Neuronal stem cell (in vitro differentiated cells): ENCODE results near the gene CHRDL2.

Source experiments
- DNase-seq: peaks from one replicate; pipeline ENCODE4 v3.0.0-alpha.2; 2013; ENCODE audit warnings: low spot score
- H2AFZ ChIP-seq: one replicate; pipeline ENCODE4 v1.6.1; 2013; ENCODE audit warnings: mild to moderate bottlenecking, low read length, inconsistent platforms
- H2AK5ac ChIP-seq: 2 replicates; pipeline ENCODE4 v1.6.1; 2013; ENCODE audit warnings: low read depth, mild to moderate bottlenecking, inconsistent platforms, low read length, moderate library complexity, mixed read lengths
- H2BK120ac ChIP-seq: 2 replicates; pipeline ENCODE4 v1.6.1; 2013; ENCODE audit warnings: low read depth, mild to moderate bottlenecking, inconsistent platforms, low read length, moderate library complexity, mixed read lengths
- H2BK12ac ChIP-seq: one replicate; pipeline ENCODE4 v1.6.1; 2013; ENCODE audit warnings: low read length, inconsistent platforms
- H2BK15ac ChIP-seq: 2 replicates; pipeline ENCODE4 v1.6.1; 2013; ENCODE audit warnings: mild to moderate bottlenecking, low read length, inconsistent platforms, mixed read lengths
- H2BK5ac ChIP-seq: one replicate; pipeline ENCODE4 v1.6.1; 2013; ENCODE audit warnings: inconsistent platforms, mild to moderate bottlenecking, low read length, moderate library complexity
- H3K14ac ChIP-seq: one replicate; pipeline ENCODE4 v1.6.1; 2013; ENCODE audit warnings: low read length, inconsistent platforms
- H3K18ac ChIP-seq: 2 replicates; pipeline ENCODE4 v1.6.1; 2013; ENCODE audit warnings: low read length, inconsistent platforms
- H3K23ac ChIP-seq: 2 replicates; pipeline ENCODE4 v1.6.1; 2013; ENCODE audit warnings: low read depth, mild to moderate bottlenecking, mixed read lengths, low read length, inconsistent platforms; ENCODE audit not compliant: poor library complexity
- H3K27ac ChIP-seq: replicated peaks from 3 replicates; pipeline ENCODE4 v1.5.1; 2013; ENCODE audit warnings: low read length, inconsistent platforms
- H3K27me3 ChIP-seq, 3 experiments: 2 replicates each; pipeline ENCODE4 v1.6.1; 2013; ENCODE audit warnings: low read length in 3 of 3, mild to moderate bottlenecking in 2 of 3, inconsistent platforms in 1 of 3, low read depth in 1 of 3, mixed read lengths in 1 of 3, moderate library complexity in 1 of 3; ENCODE audit not compliant: control insufficient read depth in 3 of 3, insufficient read depth in 3 of 3
- H3K36me3 ChIP-seq, 2 donors: replicated peaks in 1 of 2; 2 replicates each; pipeline ENCODE4 v1.6.1; 2013; ENCODE audit warnings: low read length in 2 of 2; ENCODE audit not compliant: control insufficient read depth in 2 of 2, insufficient read depth in 2 of 2
- H3K4ac ChIP-seq: 2 replicates; pipeline ENCODE4 v1.6.1; 2013; ENCODE audit warnings: inconsistent platforms, mild to moderate bottlenecking, low read length, moderate library complexity
- H3K4me1 ChIP-seq, 2 donors: 1 replicate in 1 of 2; 2 replicates in 1 of 2; pipeline ENCODE4 v1.6.1; 2013; ENCODE audit warnings: low read length in 2 of 2, low read depth in 1 of 2; ENCODE audit not compliant: control insufficient read depth in 2 of 2, insufficient read depth in 1 of 2
- H3K4me2 ChIP-seq: one replicate; pipeline ENCODE4 v1.6.1; 2013; ENCODE audit warnings: mild to moderate bottlenecking, low read length, inconsistent platforms; ENCODE audit not compliant: insufficient read depth, poor library complexity, severe bottlenecking
- H3K4me3 ChIP-seq, 2 donors: 2 replicates each; pipeline ENCODE4 v1.5.1; 2013; ENCODE audit warnings: low read length in 2 of 2, mild to moderate bottlenecking in 2 of 2, inconsistent platforms in 1 of 2, moderate library complexity in 1 of 2
- H3K79me1 ChIP-seq: one replicate; pipeline ENCODE4 v1.6.1; 2013; ENCODE audit warnings: low read depth, mild to moderate bottlenecking, inconsistent platforms, low read length, moderate library complexity
- H3K9ac ChIP-seq: one replicate; pipeline ENCODE4 v1.6.1; 2013; ENCODE audit warnings: mild to moderate bottlenecking, low read depth, low read length, inconsistent platforms; ENCODE audit not compliant: poor library complexity
- H3K9me3 ChIP-seq, 2 donors: replicated peaks in 1 of 2; 2 replicates each; pipeline versions ENCODE3 to v1.6.1; 2013; ENCODE audit warnings: low read length in 2 of 2, mild to moderate bottlenecking in 2 of 2, inconsistent platforms in 1 of 2, low read depth in 1 of 2, mixed read lengths in 1 of 2, moderate library complexity in 1 of 2; ENCODE audit not compliant: control insufficient read depth in 2 of 2, insufficient read depth in 1 of 2
- H4K8ac ChIP-seq: one replicate; pipeline ENCODE4 v1.6.1; 2013; ENCODE audit warnings: low read depth, mild to moderate bottlenecking, inconsistent platforms, low read length, moderate library complexity
- H4K91ac ChIP-seq: one replicate; pipeline ENCODE4 v1.6.1; 2013; ENCODE audit warnings: low read length, low read depth, mild to moderate bottlenecking, inconsistent platforms; ENCODE audit not compliant: poor library complexity
- WGBS, 2 donors: extraction: QIAGEN DNeasy Blood & Tissue Kit; methylation state at CpG; one replicate each; pipeline ENCODE4 v1.1.7; 2013; ENCODE audit warnings: missing lambda C conversion rate in 2 of 2, mixed read lengths in 1 of 2; ENCODE audit not compliant: insufficient read length in 2 of 2, insufficient replicate concordance in 1 of 2; ENCODE audit errors: extremely low coverage in 2 of 2; 5-methylcytosine and 5-hydroxymethylcytosine counted together

CHRDL2 gene

DNA sequence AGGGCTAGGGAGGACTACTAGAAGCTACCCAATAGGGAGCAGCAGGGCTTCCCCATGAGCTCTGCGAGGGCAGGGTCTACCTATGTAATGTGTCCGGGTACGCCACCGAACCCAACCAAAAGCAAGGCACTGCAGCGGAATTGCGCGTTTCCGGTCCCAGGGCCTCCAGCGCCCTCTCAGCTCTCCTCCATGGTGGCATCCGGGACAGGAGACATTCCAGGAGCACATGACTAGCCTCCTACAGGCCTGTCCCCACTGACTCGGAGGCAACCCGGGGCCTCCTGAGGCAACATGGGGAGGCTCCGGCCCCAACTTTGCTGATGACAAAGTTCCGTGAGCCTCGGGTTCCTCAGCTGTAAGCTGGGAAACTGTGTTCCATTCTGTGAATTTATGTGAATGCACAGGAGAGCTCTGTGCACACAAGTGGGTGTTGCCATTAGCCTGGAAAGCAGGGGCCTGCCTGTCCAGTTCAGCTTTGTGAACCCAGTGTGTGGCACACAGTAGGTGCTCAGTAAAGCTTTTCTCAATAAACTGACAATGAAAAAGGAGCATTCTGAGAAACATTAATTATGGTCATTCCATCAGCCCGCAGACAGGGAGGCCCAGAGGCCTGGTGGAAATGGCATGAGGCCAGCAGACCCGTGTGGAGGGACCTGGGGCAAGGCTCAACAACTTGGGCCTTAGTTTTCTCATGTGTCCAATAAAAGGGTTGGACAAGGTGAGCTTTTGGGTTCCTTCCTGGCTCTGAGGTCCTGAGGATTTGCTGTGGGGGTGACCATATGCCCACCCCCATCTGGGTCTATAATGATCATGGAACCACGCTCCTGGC, 50.3 kb downstream of the CHRDL2 start:
- no peak overlapping the region for H4K91ac ChIP-seq
- H3K79me1 ChIP-seq, result no peaks in the 10 kb centered on the region
- peaks cover 0 to 3% of the 10 kb centered on the region in 2 donors for H3K9me3 ChIP-seq
- H4K8ac ChIP-seq, result no peak overlapping the region
- WGBS, 2 donors, result no CpG with 5 or more reads among the region's 18 CpGs
- H3K27ac ChIP-seq, result no peak overlapping the region
- H3K4me3 ChIP-seq, result no peak overlapping the region
- no peak for DNase-seq
- H3K18ac ChIP-seq, result no peak overlapping the region
- no peak overlapping the region for H3K4ac ChIP-seq
- no peak overlapping the region for H2BK120ac ChIP-seq
- H3K23ac ChIP-seq, result no peak overlapping the region
- no peak overlapping the region for H2BK5ac ChIP-seq
- peak overlapping the region; percentile 43 for H2BK12ac ChIP-seq
- no peak overlapping the region for H3K4me2 ChIP-seq
- H2BK15ac ChIP-seq, result no peak overlapping the region
- no peak overlapping the region for H2AFZ ChIP-seq
- no peak overlapping the region for H3K14ac ChIP-seq
- peak overlapping the region; percentile 73 for H2AK5ac ChIP-seq
- H3K4me1 ChIP-seq, result no peaks in the 10 kb centered on the region
- H3K36me3 ChIP-seq, result no peaks in the 10 kb centered on the region
- no peak overlapping the region for H3K9ac ChIP-seq
- H3K27me3 ChIP-seq, result peaks cover 0 to 7% (median 4%) of the 10 kb centered on the region in 3 experiments

GRCh38 chr11:74680035-74680671, 51.1 kb downstream of the CHRDL2 start:
- Histone ChIP-seq H2AFZ (no peak overlapping the region), H2BK15ac (no peak overlapping the region), H3K9ac (peak overlapping the region; percentile 7), H3K79me1 (no peaks in the 10 kb centered on the region), H3K9me3 (no peaks in the 10 kb centered on the region), H3K36me3 (no peaks in the 10 kb centered on the region), H2BK12ac (no peak overlapping the region), H4K91ac (peak overlapping the region; percentile 34), H3K4me3 (no peak overlapping the region), H3K18ac (no peak overlapping the region), H2AK5ac (peak overlapping the region; percentile 73), H3K4me1 (no peaks in the 10 kb centered on the region), H2BK120ac (no peak overlapping the region), H4K8ac (peak overlapping the region; percentile 24), H3K14ac (no peak overlapping the region), H2BK5ac (no peak overlapping the region), H3K27ac (no peak overlapping the region), H3K23ac (no peak overlapping the region), H3K4ac (no peak overlapping the region), H3K27me3 (peaks cover 0 to 7% (median 4%) of the 10 kb centered on the region in 3 experiments), H3K4me2 (no peak overlapping the region)
- no CpG with 5 or more reads among the region's 9 CpGs for WGBS, 2 donors
- no peak for DNase-seq

DNA sequence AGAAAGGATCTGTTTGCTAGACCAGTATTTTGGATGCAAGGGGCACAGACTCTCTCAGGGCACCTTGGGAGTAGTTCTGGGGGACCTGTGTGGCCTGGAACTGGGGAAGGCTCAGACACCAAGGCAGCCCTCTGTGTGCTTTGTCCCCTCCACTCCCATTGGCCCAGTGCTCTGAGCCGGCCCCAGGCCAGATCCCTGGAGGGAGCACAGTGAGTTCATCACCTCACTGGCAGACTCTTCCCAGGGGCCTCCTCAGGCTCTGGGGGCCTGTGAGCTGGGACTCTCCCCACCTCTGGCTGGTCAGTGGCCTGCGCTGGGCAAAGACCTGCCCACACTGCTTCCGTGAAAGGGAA, 51.7 kb downstream of the CHRDL2 start:
- Histone ChIP-seq H3K27ac (no peak overlapping the region), H3K18ac (no peak overlapping the region), H3K4me1 (no peaks in the 10 kb centered on the region), H3K9me3 (no peaks in the 10 kb centered on the region), H2BK12ac (no peak overlapping the region), H2AK5ac (no peak overlapping the region), H3K23ac (no peak overlapping the region), H2BK5ac (no peak overlapping the region), H3K4me3 (no peak overlapping the region), H4K8ac (peak overlapping the region; percentile 24), H2AFZ (no peak overlapping the region), H3K14ac (no peak overlapping the region), H3K4ac (no peak overlapping the region), H3K36me3 (no peaks in the 10 kb centered on the region), H3K27me3 (peaks cover 0 to 7% (median 4%) of the 10 kb centered on the region in 3 experiments), H3K4me2 (no peak overlapping the region), H3K79me1 (no peaks in the 10 kb centered on the region), H2BK15ac (no peak overlapping the region), H3K9ac (no peak overlapping the region), H4K91ac (no peak overlapping the region), H2BK120ac (no peak overlapping the region)
- DNase-seq, result no peak
- WGBS, 2 donors, result no CpG with 5 or more reads among the region's 3 CpGs
